ENCODE measurements around the gene L3MBTL3. TPM values are rescaled to one million over a fixed set of nuclear protein-coding genes. Genes with fewer than 3 reads are reported as not detected.

Gene L3MBTL3
- total and polyA plus RNA-seq, 10 of the 15 experiments (the other 5 are each of a cell fraction or from before 2014, with no cell fraction given): 0.71 to 9.4 (median 6.2) TPM

DNA sequence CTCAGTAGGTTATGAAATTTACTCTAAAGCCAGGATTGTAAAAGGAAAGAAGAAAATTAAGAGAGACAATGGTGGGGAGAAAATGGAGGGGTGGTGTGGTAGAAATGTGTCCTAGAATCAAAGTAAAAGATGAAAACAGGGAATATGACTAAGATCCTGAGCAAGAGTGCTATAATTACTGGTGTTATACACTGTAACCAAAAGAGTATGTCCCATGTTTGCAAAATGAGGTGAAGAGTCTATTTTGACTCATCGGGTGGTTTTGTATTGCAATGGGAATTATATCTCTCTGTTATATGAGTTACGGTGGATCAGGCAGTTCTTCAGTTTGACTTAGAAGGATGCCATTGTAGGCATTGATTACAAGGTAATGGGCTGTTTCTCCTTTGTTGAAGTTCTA lies 8.5 kb downstream of the L3MBTL3 start:
- Histone ChIP-seq H3K36me3 (ENCODE audit: control insufficient read depth in 2 of 2, insufficient read depth in 2 of 2, low read length in 1 of 2) (no peaks in the 10 kb centered on the region), H3K9ac (ENCODE audit: control insufficient read depth, insufficient read depth, low read length) (no peak overlapping the region), H3K9me3 (replicated peaks; ENCODE audit: control insufficient read depth, insufficient read depth, low read length) (no peaks in the 10 kb centered on the region), H3K4me1 (ENCODE audit: control insufficient read depth, insufficient read depth, low read length) (peaks cover 14% of the 10 kb centered on the region; the same call in 1 of the 2 replicates), H2AFZ (ENCODE audit: control insufficient read depth, low read depth, low read length) (peak overlapping the region; percentile 33), H3K4me3 (no peak overlapping the region), H3K27ac (ENCODE audit: control insufficient read depth, insufficient read depth) (no peak overlapping the region), H3K27me3 (replicated peaks in 1 of 2; ENCODE audit: control insufficient read depth in 2 of 2, insufficient read depth in 2 of 2, low read length in 1 of 2) (no peaks in the 10 kb centered on the region), H3K4me2 (ENCODE audit: control insufficient read depth, insufficient read depth) (no peak overlapping the region), H3K79me2 (ENCODE audit: control insufficient read depth, insufficient read depth, low read length) (no peaks in the 10 kb centered on the region; the same call in 1 of the 2 replicates), H4K20me1 (ENCODE audit: control insufficient read depth, insufficient read depth) (no peaks in the 10 kb centered on the region)
- no TSS peak for BruUV-seq (replicated peaks)
- CTCF ChIA-PET: interaction anchor here (0.6 to 0.9 kb wide), 2 partner anchors 9 to 326 kb away, joined by 3 read pairs; no protein-coding TSS in a partner anchor
- in situ Hi-C loops (cut with MboI): loop anchor here (5.0 kb wide), 2 partner anchors 130 to 430 kb away; no protein-coding TSS in a partner anchor
- RAD21 ChIA-PET (ENCODE audit: unreplicated experiment): interaction anchor here (1.2 kb wide), 1 partner anchor 529 kb away, joined by 4 read pairs; no protein-coding TSS in a partner anchor
- peak; percentile 38 for ATAC-seq
- DNase-seq (ENCODE audit: low read depth, low spot score): no peak
- SMC1A ChIA-PET (ENCODE audit: uncharacterized antibody, unreplicated experiment): interaction anchor here (0.9 to 1.3 kb wide), 8 partner anchors 13 to 429 kb away, joined by 3 to 4 read pairs (median 3); no protein-coding TSS in a partner anchor
- no peak for FAIRE-seq
- POLR2A ChIA-PET: interaction anchor here (0.6 kb wide), 1 partner anchor 264 kb away, joined by 5 read pairs; no protein-coding TSS in a partner anchor
- intact Hi-C loops (cut with micrococcal nuclease; ENCODE audit: unreplicated experiment): no loop called here
- 81% methylated on average over 2 of the region's 2 CpGs for WGBS (ENCODE audit: insufficient coverage, insufficient replicate concordance, low lambda C conversion rate, missing lambda C conversion rate)
- TF ChIP-seq RCOR1 (conservative IDR thresholded peaks at IDR 0.05; ENCODE audit: low read depth, low read length) (no peak), BCL3 (IDR thresholded peaks at IDR 0.05; ENCODE audit: borderline replicate concordance, insufficient read depth, low read depth, low read length, poor library complexity, severe bottlenecking) (peak; percentile 67), BRCA1 (IDR thresholded peaks at IDR 0.05; ENCODE audit: low read depth, low read length) (no peak), JUNB (IDR thresholded peaks at IDR 0.05) (peak; percentile 28; the same call in 1 of the 2 replicates), RUNX3 (IDR thresholded peaks at IDR 0.05; ENCODE audit: low read length) (peak; percentile 46; the same call in 1 of the 2 replicates)
